GM12892 (cell line): ENCODE results near the gene KDM2B.

Experiments
- DNase-seq: peaks from one replicate; pipeline ENCODE4 v3.0.0; 2011; ENCODE audit not compliant: insufficient read length
- FAIRE-seq: peaks from 2 replicates; lab custom pipeline; 2011; peaks lifted over from hg19 to GRCh38; lab: Jason Lieb, UNC
- POLR2A ChIP-seq: IDR thresholded peaks from 2 replicates; pipeline ENCODE4 v1.6.1; 2011; ENCODE audit warnings: low read depth, low read length, control low read depth
- POLR2AphosphoS5 ChIP-seq: IDR thresholded peaks from 2 replicates; pipeline ENCODE4 v1.6.1; 2011; ENCODE audit warnings: low read depth, low read length, control low read depth
- TAF1 ChIP-seq: IDR thresholded peaks from 2 replicates; pipeline ENCODE4 v1.6.1; 2011; ENCODE audit warnings: low read depth, mild to moderate bottlenecking, control low read depth, low read length, borderline replicate concordance

Gene KDM2B

DNA sequence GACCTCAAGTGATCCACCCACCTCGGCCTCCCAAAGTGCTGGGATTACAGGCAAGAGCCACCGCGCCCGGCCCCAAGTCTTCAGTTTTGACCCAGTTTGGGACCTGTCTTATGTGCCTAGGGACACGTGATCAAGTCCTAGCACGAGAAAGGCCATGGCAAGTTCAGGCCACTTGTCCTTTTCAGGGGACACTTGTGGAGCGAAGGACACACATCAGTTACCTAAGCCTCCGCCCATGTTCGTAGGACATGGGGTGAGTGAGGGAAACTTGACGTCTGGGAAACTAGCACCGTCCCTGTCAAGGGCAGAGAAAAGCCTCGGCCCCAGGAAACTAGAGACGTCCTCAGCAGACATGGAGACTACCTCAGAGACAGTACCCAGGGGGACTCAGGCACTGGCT lies 60.7 kb downstream of the KDM2B start:
- FAIRE-seq (no peak), DNase-seq (no peak)
- TF ChIP-seq POLR2A: no peak

DNA sequence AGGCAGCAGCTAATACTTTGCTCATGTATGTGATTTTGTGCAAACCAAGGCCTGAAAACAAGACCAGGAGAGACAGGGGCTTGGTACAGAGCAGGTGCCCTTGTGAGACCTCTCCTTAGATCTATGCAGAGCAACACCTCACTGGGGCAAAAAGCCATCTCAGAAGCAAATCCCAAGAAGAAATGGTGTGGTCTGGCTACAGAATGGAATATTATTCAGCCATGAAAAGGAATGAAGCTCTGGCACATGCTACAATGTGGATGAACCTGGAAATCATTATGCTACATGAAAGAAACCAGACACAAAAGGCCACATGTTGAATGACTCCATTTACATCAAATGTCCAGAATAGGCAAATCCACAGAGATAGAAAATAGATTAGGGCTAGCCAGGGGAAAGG lies 61.6 kb downstream of the KDM2B start:
- FAIRE-seq (no peak), DNase-seq (no peak)
- TF ChIP-seq POLR2A (no peak), TAF1 (no peak), POLR2AphosphoS5 (no peak)

DNA sequence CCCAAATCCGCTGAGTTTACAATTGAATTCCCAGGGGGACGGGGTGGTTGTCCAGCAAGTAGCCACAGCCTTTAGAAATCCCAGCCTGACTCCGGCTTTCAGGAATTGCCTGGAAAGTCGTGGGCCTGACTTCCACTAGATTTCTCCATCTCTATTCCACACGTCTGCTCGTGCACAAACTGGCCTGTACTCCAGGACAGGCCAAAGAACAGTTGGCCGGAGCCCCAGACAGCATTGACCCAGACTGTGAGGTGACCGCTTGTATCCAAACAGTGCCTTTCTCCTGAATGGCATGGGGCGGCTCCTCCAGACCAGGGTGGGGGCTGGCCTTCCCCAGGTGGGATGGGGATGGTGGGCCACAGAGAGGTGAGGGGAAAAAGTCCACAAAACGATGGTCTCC lies 62.2 kb downstream of the KDM2B start:
- FAIRE-seq (no peak), DNase-seq (no peak)
- TF ChIP-seq TAF1: no peak
- TF ChIP-seq POLR2AphosphoS5: no peak
- TF ChIP-seq POLR2A: no peak

DNA sequence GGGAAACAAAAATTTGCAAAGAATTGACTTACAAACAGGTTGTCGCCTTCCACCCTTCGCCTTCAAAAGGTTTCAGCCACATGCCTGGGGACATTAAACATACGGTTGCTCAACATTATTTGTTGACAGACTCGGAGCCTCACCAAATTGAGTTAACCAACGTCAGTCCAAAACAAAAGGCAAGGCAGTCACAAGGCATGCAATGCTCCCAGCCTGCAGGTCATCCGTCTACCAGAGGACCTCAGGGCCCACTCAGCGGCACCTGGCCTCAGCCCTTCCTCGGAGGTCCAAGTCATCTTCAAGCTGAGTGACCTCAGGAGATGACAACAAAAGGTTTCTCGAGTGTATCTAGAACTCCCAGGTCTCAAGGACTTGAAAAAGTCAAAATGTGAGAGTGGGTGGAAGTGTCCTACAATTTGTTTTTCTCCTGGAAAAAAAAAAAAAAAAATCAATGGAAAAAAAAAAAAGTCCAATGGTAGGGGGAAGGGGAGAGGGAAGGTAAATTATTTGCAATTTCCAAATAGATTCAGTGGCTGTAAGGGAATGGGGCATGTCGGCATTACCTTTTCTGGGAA lies 64.3 kb downstream of the KDM2B start:
- TF ChIP-seq POLR2A (no peak), TAF1 (no peak), POLR2AphosphoS5 (no peak)
- FAIRE-seq: no peak

DNA sequence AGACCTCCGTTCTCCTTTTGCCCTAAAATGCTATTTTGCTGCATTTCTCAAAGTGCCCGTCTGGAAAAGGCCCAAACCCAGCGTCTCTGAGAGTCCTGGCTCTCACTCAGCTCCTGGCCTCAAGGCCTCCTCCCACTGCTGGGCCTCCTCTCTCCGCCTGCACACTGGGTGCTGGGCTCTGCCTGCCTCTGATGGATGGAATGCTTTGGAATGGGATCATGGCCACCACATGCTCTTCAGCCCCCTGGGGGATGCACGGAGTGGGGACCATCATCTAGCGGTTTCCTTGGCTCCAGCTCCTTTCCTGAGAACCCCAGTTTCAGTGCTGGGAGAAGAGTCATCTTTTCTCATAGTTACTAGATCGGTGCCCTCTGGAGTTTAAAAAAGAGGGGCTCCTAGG lies 65.2 kb downstream of the KDM2B start:
- no peak for DNase-seq
- FAIRE-seq: no peak
- no peak for TF ChIP-seq POLR2A
- TF ChIP-seq POLR2AphosphoS5: no peak
- no peak for TF ChIP-seq TAF1

More for the DNA sequence above, 64.3 kb downstream of the KDM2B start:
- no peak for DNase-seq

DNA sequence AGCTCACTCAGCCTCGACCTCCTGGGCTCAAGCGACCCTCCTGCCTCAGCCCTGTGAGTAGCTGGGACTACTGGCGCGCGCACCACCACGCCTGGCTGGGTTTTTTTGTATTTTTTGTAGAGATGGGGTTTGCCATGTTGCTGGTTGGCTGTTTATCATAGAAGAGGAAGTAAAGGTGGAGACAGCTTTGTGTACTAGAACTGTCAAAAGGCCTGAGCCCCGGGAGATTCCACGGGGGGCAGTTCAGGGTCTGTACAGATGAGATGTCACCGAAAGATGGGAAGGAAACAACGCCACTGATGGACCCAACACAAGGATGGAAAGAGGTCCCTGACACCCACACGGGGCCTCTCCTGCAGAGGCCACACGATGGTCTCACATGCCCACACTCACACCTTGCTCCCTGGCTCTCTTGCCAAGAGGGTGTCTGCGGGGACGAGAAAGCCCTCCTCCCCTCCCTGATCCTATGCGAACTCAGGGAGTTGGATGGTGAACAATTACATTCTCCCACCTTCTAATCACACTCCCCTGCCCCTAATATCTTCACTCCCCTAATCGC lies 66.6 kb downstream of the KDM2B start:
- FAIRE-seq (no peak), DNase-seq (no peak)
- TF ChIP-seq POLR2A: no peak
- TF ChIP-seq POLR2AphosphoS5: no peak
- TF ChIP-seq TAF1: no peak

DNA sequence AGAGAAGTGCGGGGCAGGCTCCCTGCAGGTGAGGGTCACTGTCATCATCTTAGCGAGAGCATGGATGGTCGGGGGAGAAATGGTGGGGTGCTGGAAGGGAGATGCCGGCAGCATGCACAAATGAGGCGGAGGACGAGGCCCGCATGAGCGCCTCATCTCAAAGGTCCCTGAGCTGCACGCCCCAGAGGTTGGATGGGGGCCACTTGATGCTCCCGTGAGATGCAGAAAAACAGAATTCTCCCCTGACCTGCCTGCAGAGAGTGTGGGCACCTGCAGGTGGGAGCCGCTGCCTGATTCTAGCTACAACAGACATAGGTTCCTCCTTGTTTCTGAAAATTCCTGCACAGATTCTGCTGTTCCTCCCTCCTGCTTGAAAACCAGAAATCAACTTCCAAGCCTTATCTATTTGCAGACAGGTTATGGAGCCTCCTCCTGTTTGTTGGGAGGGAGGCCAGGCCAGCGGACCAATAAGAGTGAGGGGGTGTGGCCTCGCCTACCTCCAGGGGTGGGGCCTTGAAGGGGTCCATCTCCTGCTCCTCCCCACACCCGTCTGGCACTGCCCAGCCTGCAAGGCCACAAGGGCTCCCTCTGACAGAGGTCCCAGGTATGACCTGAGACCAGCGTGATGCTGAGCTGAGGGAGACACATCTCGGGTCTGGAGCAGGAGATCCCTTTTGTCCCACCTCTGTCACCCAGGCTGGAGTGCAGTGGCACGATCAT lies 67.2 kb downstream of the KDM2B start:
- peak; percentile 83 for DNase-seq
- no peak for TF ChIP-seq POLR2A
- no peak for TF ChIP-seq POLR2AphosphoS5
- TF ChIP-seq TAF1: no peak
- no peak for FAIRE-seq

DNA sequence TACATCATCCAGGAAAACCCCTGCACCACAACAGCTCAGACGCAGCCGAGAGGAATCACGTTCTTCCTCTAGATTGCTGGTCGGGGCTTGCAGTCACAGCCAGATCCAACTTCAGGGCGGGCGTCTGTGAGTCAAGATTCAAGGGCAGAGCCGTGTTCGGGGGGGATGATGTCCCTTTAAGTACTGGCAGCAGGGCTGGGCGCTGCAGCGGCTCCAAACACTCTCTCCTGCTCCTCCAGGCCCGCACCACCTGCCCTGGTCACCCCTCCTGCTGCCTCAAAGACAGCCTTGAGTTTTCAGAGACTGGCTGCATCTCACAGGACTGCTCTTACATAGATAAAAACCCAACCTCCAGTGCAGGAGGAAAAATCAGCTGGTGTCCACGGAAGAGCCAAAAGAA lies 68.3 kb downstream of the KDM2B start:
- no peak for TF ChIP-seq TAF1
- no peak for TF ChIP-seq POLR2A
- TF ChIP-seq POLR2AphosphoS5: no peak
- no peak for DNase-seq
- FAIRE-seq: no peak

DNA sequence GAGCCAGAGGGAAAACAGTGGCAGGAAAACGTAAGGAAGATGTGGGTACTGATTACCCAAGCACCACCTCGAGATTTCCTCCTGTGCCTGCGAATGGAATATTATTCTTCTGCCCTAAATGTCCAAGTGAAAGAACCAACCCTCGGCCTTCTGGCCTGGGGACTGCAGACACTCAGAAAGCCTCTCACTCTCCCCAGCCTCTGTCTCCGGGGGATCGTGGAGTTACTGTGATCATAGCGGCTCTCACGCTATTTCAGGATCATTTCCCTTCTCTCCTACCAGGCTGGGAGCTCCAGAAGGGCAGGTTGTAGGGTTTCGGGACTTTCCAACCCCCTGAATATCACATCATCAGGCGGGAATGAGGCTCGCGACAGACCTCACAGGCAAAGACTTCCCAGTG lies 68.9 kb downstream of the KDM2B start:
- TF ChIP-seq POLR2A: no peak
- TF ChIP-seq POLR2AphosphoS5: no peak
- no peak for TF ChIP-seq TAF1
- DNase-seq (no peak), FAIRE-seq (no peak)

DNA sequence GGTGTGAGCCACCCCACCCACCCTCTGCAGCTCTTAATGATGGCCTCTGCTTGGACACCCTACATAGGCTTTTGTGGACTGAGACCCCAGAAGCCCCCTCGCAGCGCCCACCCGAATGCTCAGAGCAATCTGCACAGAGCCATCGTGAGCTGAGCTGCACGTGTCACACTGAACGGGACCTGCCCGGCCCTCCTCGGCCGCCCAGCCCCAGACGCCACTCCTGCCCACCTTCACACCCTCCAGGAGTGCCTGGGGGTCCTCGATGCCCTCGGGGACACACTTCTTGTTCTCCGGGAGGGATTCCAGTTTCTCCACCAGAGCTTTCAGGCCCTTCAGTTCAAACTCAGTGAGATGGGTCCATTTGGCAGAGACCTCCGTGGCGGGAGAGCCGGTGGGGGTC lies 71.5 kb downstream of the KDM2B start:
- FAIRE-seq (no peak), DNase-seq (no peak)
- TF ChIP-seq POLR2A (no peak), POLR2AphosphoS5 (no peak), TAF1 (no peak)

DNA sequence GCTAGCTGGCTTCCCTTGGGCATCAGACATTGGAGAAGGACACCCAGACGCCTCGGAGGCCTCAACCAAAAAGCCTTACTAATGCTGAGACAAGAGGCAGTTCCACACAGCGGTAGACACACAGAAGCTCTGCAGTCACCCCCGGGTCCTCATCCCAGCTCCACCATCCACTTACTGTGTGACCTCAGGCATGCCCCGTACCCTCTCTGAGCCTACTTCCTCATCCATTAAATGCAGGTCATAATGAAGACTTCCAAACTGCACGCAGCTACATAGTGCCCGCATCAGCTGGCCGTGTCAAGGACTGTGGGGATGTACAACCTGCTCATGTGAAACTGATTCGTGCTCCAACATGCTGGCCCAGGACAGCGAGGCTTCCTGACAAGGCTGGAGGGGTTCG lies 72.3 kb downstream of the KDM2B start:
- TF ChIP-seq POLR2AphosphoS5: no peak
- no peak for TF ChIP-seq TAF1
- no peak for TF ChIP-seq POLR2A
- DNase-seq (no peak), FAIRE-seq (no peak)

DNA sequence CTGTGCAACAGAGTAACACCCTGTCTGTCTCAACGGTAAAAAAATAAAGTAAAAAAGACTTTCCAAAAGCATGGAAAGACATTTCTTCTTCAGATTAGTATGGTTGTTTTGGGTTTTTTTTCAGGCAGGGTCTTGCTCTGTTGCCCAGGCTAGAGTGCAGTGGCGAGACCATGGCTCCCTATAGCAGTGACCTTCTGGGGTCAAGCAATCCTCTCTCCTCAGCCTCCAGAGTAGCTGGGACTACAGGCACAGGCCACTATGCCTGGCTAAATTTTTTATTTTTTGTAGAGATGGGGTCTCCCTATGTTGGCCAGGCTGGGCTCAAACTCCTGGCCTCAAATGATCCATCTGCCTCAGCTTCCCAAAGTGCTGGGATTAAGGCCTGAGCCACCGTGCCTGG lies 72.8 kb downstream of the KDM2B start:
- DNase-seq: no peak
- FAIRE-seq: no peak
- no peak for TF ChIP-seq TAF1
- TF ChIP-seq POLR2AphosphoS5: no peak
- TF ChIP-seq POLR2A: no peak

DNA sequence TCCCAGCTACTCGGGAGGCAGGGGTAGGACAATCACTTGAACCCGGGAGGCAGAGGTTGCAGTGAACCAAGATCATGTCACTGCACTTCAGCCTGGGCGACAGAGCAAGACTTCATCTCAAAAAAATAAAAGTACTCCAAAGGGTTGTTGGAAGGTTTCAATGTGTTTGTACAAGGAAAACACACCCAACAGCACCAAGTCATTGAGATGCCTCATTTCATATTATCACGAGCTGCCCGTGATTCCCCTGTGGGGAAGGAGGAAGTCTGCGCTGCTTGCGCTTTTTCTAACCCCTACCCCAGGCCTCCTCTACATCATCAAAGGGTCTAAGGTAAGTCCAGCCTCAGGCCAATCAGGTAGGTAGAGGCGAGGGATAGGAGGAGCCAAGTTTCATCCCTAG lies 73.6 kb downstream of the KDM2B start:
- TF ChIP-seq TAF1: no peak
- TF ChIP-seq POLR2A: no peak
- DNase-seq (no peak), FAIRE-seq (no peak)

DNA sequence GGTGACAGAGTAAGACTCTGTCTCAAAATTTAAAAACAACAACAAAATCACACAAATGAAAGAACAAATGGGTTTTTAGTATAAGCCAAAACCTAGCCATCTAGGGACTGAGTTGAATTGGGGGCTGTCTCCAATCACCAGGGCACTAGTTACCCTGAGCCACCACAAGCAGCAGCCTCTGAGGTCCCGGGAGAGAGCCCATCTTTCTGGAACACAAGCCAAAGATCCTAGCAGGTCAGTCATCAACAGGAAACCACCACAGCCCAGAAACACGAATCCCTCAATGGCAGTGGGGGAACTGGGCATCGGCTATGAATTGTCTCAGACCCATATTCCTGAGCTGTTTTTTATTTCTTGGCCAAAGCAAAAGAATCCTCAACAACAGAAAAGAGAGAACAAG lies 75.3 kb downstream of the KDM2B start:
- no peak for FAIRE-seq
- no peak for DNase-seq
- TF ChIP-seq POLR2AphosphoS5: no peak
- TF ChIP-seq POLR2A: no peak
- no peak for TF ChIP-seq TAF1
